Myocyte (in vitro differentiated cells): ENCODE data around the gene TAS2R14. TPM values are rescaled to one million over a fixed set of nuclear protein-coding genes. Genes with fewer than 3 reads are reported as not detected.

ENCODE experiments used
- DNase-seq: peaks from one replicate; pipeline ENCODE4 v3.0.0-alpha.2; 2012; ENCODE audit warnings: low read depth
- total RNA-seq: library from RNA; depleted of rRNA; stranded (reverse); fragments of >200 nt; gene quantifications from 2 replicates; pipeline ENCODE4 v1.2.3, GENCODE V29; 2014

TAS2R14 gene
- total RNA-seq, 1 donor from 2014 or later: 2.5 TPM

GRCh38 chr12:10909462-10909861 is 29.6 kb downstream of the TAS2R14 start, which contains the start of gene TAS2R13:
Gene TAS2R13, minus strand, starts transcription at chr12:10909562. Its CDS starts 264 bp downstream, at chr12:10909298.
- DNase-seq: no peak

GRCh38 chr12:10904686-10905085 is 34.4 kb downstream of the TAS2R14 start:
- DNase-seq: no peak

- no peak for DNase-seq
These were observed 37.6 kb downstream of the TAS2R14 start for GRCh38 chr12:10901427-10901826.

- no peak for DNase-seq
These were observed 38.1 kb downstream of the TAS2R14 start for GRCh38 chr12:10900972-10901371.

GRCh38 chr12:10900530-10900929 is 38.5 kb downstream of the TAS2R14 start:
- no peak for DNase-seq

- DNase-seq: no peak
These were observed 42.2 kb downstream of the TAS2R14 start for GRCh38 chr12:10896854-10897253.

GRCh38 chr12:10891937-10892336 is 47.1 kb downstream of the TAS2R14 start:
- no peak for DNase-seq

- DNase-seq: no peak
These were observed 49.8 kb downstream of the TAS2R14 start for GRCh38 chr12:10889226-10889625.

Other genes with a start within 250 kb of the TAS2R14 start
- 202 and 228 TPM in 2 replicates for gene YBX3, start 215.9 kb downstream of the TAS2R14 start, total RNA-seq
- not detected in 2 replicates for gene TAS2R7, start 136.6 kb downstream of the TAS2R14 start, total RNA-seq
- gene TAS2R8, start 132.0 kb downstream of the TAS2R14 start, total RNA-seq: 0.21 TPM in 1 of 2 replicates, not detected in the other
- not detected in 2 replicates for gene TAS2R9, start 129.1 kb downstream of the TAS2R14 start, total RNA-seq
- gene TAS2R10, start 112.9 kb downstream of the TAS2R14 start, total RNA-seq: 0.75 and 3.2 TPM in 2 replicates
- gene PRR4, start 89.8 kb downstream of the TAS2R14 start, total RNA-seq: 0.43 and 1.7 TPM in 2 replicates
- gene PRH1, start 55.0 kb downstream of the TAS2R14 start, total RNA-seq: 8.9 and 9.4 TPM in 2 replicates
- 0.94 and 1.2 TPM in 2 replicates for gene TAS2R13, start 29.7 kb downstream of the TAS2R14 start, total RNA-seq
- not detected in 2 replicates for gene PRH2, start 10.0 kb downstream of the TAS2R14 start, total RNA-seq
- 0.62 and 1.5 TPM in 2 replicates for gene TAS2R50, start 47.6 kb upstream of the TAS2R14 start, total RNA-seq
- gene TAS2R20, start 59.0 kb upstream of the TAS2R14 start, total RNA-seq: 0.68 and 2.1 TPM in 2 replicates
- 1.7 and 2.0 TPM in 2 replicates for gene TAS2R19, start 83.4 kb upstream of the TAS2R14 start, total RNA-seq
- gene TAS2R31, start 92.1 kb upstream of the TAS2R14 start, total RNA-seq: 0.99 and 2.2 TPM in 2 replicates
- gene TAS2R46, start 123.0 kb upstream of the TAS2R14 start, total RNA-seq: 0.62 TPM in 1 of 2 replicates, not detected in the other
- gene TAS2R43, start 153.1 kb upstream of the TAS2R14 start, total RNA-seq: 0.48 TPM in 1 of 2 replicates, not detected in the other
- 1.1 and 1.5 TPM in 2 replicates for gene TAS2R30, start 195.4 kb upstream of the TAS2R14 start, total RNA-seq
- gene SMIM10L1, start 231.9 kb upstream of the TAS2R14 start, total RNA-seq: 9.1 and 10.4 TPM in 2 replicates
- not detected in 2 replicates for gene TAS2R42, start 247.7 kb upstream of the TAS2R14 start, total RNA-seq